Stomach (tissue), 4 donors: ENCODE results near the gene PPM1L.

Experiments
- POLR2A ChIP-seq, 4 donors: fragments of 450-650 bp; IDR thresholded peaks; one replicate each; pipeline ENCODE4 v1.6.1; 2016; ENCODE audit warnings: antibody characterized with exemption in 4 of 4, control low read depth in 2 of 4, mild to moderate bottlenecking in 1 of 4, moderate library complexity in 1 of 4
- TF ChIP-seq, protein P1 (sequence below), 7 experiments: fragments of 450-650 bp in 4 of 7; fragments of 200-600 bp in 3 of 7; sonication (generic) in 3 of 7; IDR thresholded peaks; one replicate each; pipeline ENCODE4 v1.5.1; 2016 to 2019; ENCODE audit warnings: antibody characterized with exemption in 7 of 7, control low read depth in 2 of 7, mild to moderate bottlenecking in 1 of 7

GRCh38 chr3:161082063-161082462 is 326.0 kb downstream of the PPM1L start:
- no peak for TF ChIP-seq POLR2A (IDR thresholded peaks at IDR 0.05)
- TF ChIP-seq, protein P1, sequence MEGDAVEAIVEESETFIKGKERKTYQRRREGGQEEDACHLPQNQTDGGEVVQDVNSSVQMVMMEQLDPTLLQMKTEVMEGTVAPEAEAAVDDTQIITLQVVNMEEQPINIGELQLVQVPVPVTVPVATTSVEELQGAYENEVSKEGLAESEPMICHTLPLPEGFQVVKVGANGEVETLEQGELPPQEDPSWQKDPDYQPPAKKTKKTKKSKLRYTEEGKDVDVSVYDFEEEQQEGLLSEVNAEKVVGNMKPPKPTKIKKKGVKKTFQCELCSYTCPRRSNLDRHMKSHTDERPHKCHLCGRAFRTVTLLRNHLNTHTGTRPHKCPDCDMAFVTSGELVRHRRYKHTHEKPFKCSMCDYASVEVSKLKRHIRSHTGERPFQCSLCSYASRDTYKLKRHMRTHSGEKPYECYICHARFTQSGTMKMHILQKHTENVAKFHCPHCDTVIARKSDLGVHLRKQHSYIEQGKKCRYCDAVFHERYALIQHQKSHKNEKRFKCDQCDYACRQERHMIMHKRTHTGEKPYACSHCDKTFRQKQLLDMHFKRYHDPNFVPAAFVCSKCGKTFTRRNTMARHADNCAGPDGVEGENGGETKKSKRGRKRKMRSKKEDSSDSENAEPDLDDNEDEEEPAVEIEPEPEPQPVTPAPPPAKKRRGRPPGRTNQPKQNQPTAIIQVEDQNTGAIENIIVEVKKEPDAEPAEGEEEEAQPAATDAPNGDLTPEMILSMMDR (IDR thresholded peaks at IDR 0.05) = no peak
